ENCODE data around the gene CCDC144A.
A peak's percentile ranks its signal among the peaks of the same experiment; 100 is the strongest.
"Not testable (repeated sequence)": the region's sequence is repeated elsewhere in the genome, so short reads cannot be mapped to it uniquely, and the experiment has no call there.

Gene CCDC144A

GRCh38 chr17:16676676-16677268, 13.3 kb upstream of the CCDC144A start:
- H3K9ac ChIP-seq = no peak overlapping the region
- H3K4me1 ChIP-seq (ENCODE audit: low read depth, poor library complexity, severe bottlenecking) = no peaks in the 10 kb centered on the region
- no peak overlapping the region for H3K4me3 ChIP-seq (IDR thresholded peaks at IDR 0.05; ENCODE audit: insufficient read depth, low read depth, low read length)
- H3K36me3 ChIP-seq (ENCODE audit: insufficient read depth) = no peaks in the 10 kb centered on the region
- no peak overlapping the region for H2AFZ ChIP-seq (ENCODE audit: low read depth)
- H3K79me2 ChIP-seq (ENCODE audit: insufficient read depth, low read depth) = no peaks in the 10 kb centered on the region
- no peak overlapping the region for H3K27ac ChIP-seq
- H3K27me3 ChIP-seq (ENCODE audit: insufficient read depth, low read depth) = no peaks in the 10 kb centered on the region
- no peaks in the 10 kb centered on the region for H4K20me1 ChIP-seq (ENCODE audit: insufficient read depth)
- no peak overlapping the region for H3K4me2 ChIP-seq
- TF ChIP-seq CTCF (conservative IDR thresholded peaks at IDR 0.05; ENCODE audit: low read depth, low read length) = no peak

GRCh38 chr17:16683290-16684138, 6.5 kb upstream of the CCDC144A start:
- H3K9ac ChIP-seq; H2AFZ ChIP-seq (ENCODE audit: low read depth); H3K36me3 ChIP-seq (ENCODE audit: insufficient read depth); H3K27me3 ChIP-seq (ENCODE audit: insufficient read depth, low read depth); H3K4me2 ChIP-seq; H3K79me2 ChIP-seq (ENCODE audit: insufficient read depth, low read depth); H3K27ac ChIP-seq; H4K20me1 ChIP-seq (ENCODE audit: insufficient read depth); H3K4me3 ChIP-seq (IDR thresholded peaks at IDR 0.05; ENCODE audit: insufficient read depth, low read depth, low read length): not testable (repeated sequence)
- peaks cover 18% of the 10 kb centered on the region for H3K4me1 ChIP-seq (ENCODE audit: low read depth, poor library complexity, severe bottlenecking)

GRCh38 chr17:16686019-16686418, 4.0 kb upstream of the CCDC144A start:
- not testable (repeated sequence) for H3K27ac ChIP-seq; H3K79me2 ChIP-seq (ENCODE audit: insufficient read depth, low read depth); H4K20me1 ChIP-seq (ENCODE audit: insufficient read depth); H3K4me2 ChIP-seq; H3K36me3 ChIP-seq (ENCODE audit: insufficient read depth); H3K9ac ChIP-seq; H3K27me3 ChIP-seq (ENCODE audit: insufficient read depth, low read depth); H2AFZ ChIP-seq (ENCODE audit: low read depth); H3K4me3 ChIP-seq (IDR thresholded peaks at IDR 0.05; ENCODE audit: insufficient read depth, low read depth, low read length)
- H3K4me1 ChIP-seq (ENCODE audit: low read depth, poor library complexity, severe bottlenecking) = peaks cover 18% of the 10 kb centered on the region

- H2AFZ ChIP-seq (ENCODE audit: low read depth); H3K27ac ChIP-seq; H3K4me3 ChIP-seq (IDR thresholded peaks at IDR 0.05; ENCODE audit: insufficient read depth, low read depth, low read length); H3K4me2 ChIP-seq; H3K79me2 ChIP-seq (ENCODE audit: insufficient read depth, low read depth); H3K9ac ChIP-seq; H3K36me3 ChIP-seq (ENCODE audit: insufficient read depth); H4K20me1 ChIP-seq (ENCODE audit: insufficient read depth); H3K27me3 ChIP-seq (ENCODE audit: insufficient read depth, low read depth): not testable (repeated sequence)
- H3K4me1 ChIP-seq (ENCODE audit: low read depth, poor library complexity, severe bottlenecking) = peaks cover 18% of the 10 kb centered on the region
Measured at GRCh38 chr17:16687151-16687550, 2.9 kb upstream of the CCDC144A start.

- not testable (repeated sequence) for H4K20me1 ChIP-seq (ENCODE audit: insufficient read depth); H3K4me3 ChIP-seq (IDR thresholded peaks at IDR 0.05; ENCODE audit: insufficient read depth, low read depth, low read length); H3K9ac ChIP-seq; H3K27ac ChIP-seq; H3K36me3 ChIP-seq (ENCODE audit: insufficient read depth); H3K79me2 ChIP-seq (ENCODE audit: insufficient read depth, low read depth); H2AFZ ChIP-seq (ENCODE audit: low read depth); H3K27me3 ChIP-seq (ENCODE audit: insufficient read depth, low read depth); H3K4me2 ChIP-seq
- peaks cover 18% of the 10 kb centered on the region for H3K4me1 ChIP-seq (ENCODE audit: low read depth, poor library complexity, severe bottlenecking)
Measured at GRCh38 chr17:16690447-16690846, 406 bp downstream of the CCDC144A start.

GRCh38 chr17:16697603-16698002, 7.6 kb downstream of the CCDC144A start:
- H3K36me3 ChIP-seq (ENCODE audit: insufficient read depth); H3K9ac ChIP-seq; H3K79me2 ChIP-seq (ENCODE audit: insufficient read depth, low read depth); H3K27ac ChIP-seq; H3K4me1 ChIP-seq (ENCODE audit: low read depth, poor library complexity, severe bottlenecking); H4K20me1 ChIP-seq (ENCODE audit: insufficient read depth); H3K4me3 ChIP-seq (IDR thresholded peaks at IDR 0.05; ENCODE audit: insufficient read depth, low read depth, low read length); H3K4me2 ChIP-seq; H3K27me3 ChIP-seq (ENCODE audit: insufficient read depth, low read depth); H2AFZ ChIP-seq (ENCODE audit: low read depth): not testable (repeated sequence)

- not testable (repeated sequence) for H3K4me3 ChIP-seq (IDR thresholded peaks at IDR 0.05; ENCODE audit: insufficient read depth, low read depth, low read length); H3K4me1 ChIP-seq (ENCODE audit: low read depth, poor library complexity, severe bottlenecking); H3K4me2 ChIP-seq; H2AFZ ChIP-seq (ENCODE audit: low read depth); H3K79me2 ChIP-seq (ENCODE audit: insufficient read depth, low read depth); H4K20me1 ChIP-seq (ENCODE audit: insufficient read depth); H3K9ac ChIP-seq; H3K27ac ChIP-seq; H3K27me3 ChIP-seq (ENCODE audit: insufficient read depth, low read depth); H3K36me3 ChIP-seq (ENCODE audit: insufficient read depth)
Measured at GRCh38 chr17:16745492-16746203, 55.6 kb downstream of the CCDC144A start.

- not testable (repeated sequence) for H3K4me3 ChIP-seq (IDR thresholded peaks at IDR 0.05; ENCODE audit: insufficient read depth, low read depth, low read length); H2AFZ ChIP-seq (ENCODE audit: low read depth); H3K4me2 ChIP-seq; H3K9ac ChIP-seq; H3K27me3 ChIP-seq (ENCODE audit: insufficient read depth, low read depth); H3K27ac ChIP-seq; H3K79me2 ChIP-seq (ENCODE audit: insufficient read depth, low read depth); H3K4me1 ChIP-seq (ENCODE audit: low read depth, poor library complexity, severe bottlenecking); H3K36me3 ChIP-seq (ENCODE audit: insufficient read depth); H4K20me1 ChIP-seq (ENCODE audit: insufficient read depth)
Measured at GRCh38 chr17:16746571-16746970, 56.5 kb downstream of the CCDC144A start.

- H3K4me3 ChIP-seq (IDR thresholded peaks at IDR 0.05; ENCODE audit: insufficient read depth, low read depth, low read length); H4K20me1 ChIP-seq (ENCODE audit: insufficient read depth); H3K9ac ChIP-seq; H2AFZ ChIP-seq (ENCODE audit: low read depth); H3K36me3 ChIP-seq (ENCODE audit: insufficient read depth); H3K79me2 ChIP-seq (ENCODE audit: insufficient read depth, low read depth); H3K27me3 ChIP-seq (ENCODE audit: insufficient read depth, low read depth): not testable (repeated sequence)
- Histone ChIP-seq H3K27ac (peak overlapping the region; percentile 40; the same call in 1 of the 2 replicates), H3K4me1 (ENCODE audit: low read depth, poor library complexity, severe bottlenecking) (peaks cover 11% of the 10 kb centered on the region), H3K4me2 (peak overlapping the region; percentile 33; the same call in 1 of the 2 replicates)
Measured at GRCh38 chr17:16750515-16750914, 60.5 kb downstream of the CCDC144A start.

All from KMS-11 (cell line).